Suppressor macrophage (primary cell): ENCODE data around the gene TGFBR3.
A peak's percentile ranks its signal among the peaks of the same experiment; 100 is the strongest.

ENCODE experiments used
- DNase-seq, 4 experiments: peaks; one replicate each; pipeline ENCODE4 v3.0.0-alpha.2; 2020 to 2022
- total RNA-seq, 17 experiments: gene quantifications; one replicate each; lab custom pipeline; 2026; ENCODE audit warnings: mixed read lengths in 6 of 17, inconsistent platforms in 3 of 17; lab: John Stamatoyannopoulos, UW

TGFBR3 gene
- 0.08 to 4.5 (median 0.54) reads per million in 17 experiments for total RNA-seq

DNA sequence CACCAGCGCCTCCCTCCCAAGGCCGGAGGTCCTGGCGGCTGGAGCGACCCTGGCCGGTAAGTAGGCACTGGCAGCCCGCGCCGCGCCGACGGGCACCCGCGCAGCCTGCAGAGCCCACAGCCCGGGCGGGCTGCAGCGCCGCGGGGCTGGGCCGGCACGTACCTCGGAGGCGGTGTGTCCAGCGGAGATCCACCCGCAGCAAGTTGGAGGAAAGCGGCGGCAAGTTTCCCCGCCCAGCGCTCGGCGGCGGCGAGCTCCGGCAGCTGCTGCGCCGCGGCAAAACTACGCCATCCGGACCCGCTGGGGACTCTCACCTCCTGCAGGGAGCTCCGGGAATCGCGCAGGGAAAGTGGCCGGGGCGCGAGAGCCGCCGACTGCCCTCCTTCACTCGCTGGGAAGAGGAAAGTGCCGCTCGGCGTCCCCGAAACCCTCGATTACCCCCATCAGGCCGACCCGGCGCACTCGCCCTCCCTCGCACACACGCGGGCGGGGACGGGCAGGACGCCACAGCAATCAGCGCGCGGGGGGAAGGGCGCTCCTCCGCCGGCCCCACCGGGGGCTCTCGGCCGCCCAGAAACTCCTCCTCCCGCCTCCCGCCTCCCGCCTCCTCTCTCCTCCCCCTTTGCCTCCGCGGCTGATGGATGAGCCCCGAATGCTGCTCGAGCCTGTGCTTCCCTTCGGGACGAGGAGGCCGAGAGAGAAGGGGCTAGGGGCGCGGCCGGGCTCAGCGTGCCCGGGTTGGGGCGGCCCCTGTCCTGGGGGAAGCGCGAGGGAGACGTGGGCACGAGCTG, at the start of gene TGFBR3:
Gene TGFBR3, minus strand, starts transcription at position 436 of the 791 bp plus-strand sequence. CDS start 24,620 bp downstream, outside the sequence.
- peak; percentile 46 to 75 (median 60) for DNase-seq

DNA sequence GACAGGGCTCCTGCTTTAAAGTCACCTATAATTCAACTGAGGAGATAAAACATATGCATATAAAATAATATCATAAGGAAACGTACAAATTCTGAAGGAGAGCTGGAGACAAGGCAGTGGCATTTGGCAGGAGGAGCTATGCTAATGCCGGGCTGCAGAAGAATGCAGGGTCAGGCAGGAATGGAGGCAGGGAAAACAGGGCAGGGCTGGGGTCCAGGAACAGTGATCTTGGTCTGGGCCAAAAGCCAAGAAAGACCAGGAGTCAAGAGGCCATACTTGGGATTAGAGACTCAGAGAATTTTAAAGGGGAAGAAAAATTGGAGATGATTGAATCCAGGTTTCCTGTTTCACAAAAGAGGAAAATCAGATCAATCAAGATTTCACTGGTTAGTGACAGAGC, 43.3 kb upstream of the TGFBR3 start:
- no peak for DNase-seq

DNA sequence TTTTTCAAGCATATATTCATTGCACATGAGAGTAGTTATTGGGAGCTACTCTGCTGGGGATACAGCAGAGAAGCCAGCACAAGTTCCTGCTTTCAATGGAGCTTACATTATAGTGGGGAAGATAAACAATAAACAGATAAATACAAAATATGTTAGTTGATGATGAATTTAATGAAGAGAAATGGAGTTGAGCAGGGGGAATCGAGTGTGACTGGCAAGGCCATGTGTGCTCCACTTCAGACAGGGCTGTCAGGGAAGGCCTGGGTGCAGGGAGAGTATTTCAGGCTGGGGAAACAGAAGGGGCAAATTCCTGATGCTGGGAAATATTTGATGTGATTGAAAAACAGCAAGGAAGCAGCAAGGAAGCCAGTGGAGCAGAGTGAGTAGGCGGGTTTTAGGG, 42.1 kb upstream of the TGFBR3 start:
- no peak for DNase-seq

DNA sequence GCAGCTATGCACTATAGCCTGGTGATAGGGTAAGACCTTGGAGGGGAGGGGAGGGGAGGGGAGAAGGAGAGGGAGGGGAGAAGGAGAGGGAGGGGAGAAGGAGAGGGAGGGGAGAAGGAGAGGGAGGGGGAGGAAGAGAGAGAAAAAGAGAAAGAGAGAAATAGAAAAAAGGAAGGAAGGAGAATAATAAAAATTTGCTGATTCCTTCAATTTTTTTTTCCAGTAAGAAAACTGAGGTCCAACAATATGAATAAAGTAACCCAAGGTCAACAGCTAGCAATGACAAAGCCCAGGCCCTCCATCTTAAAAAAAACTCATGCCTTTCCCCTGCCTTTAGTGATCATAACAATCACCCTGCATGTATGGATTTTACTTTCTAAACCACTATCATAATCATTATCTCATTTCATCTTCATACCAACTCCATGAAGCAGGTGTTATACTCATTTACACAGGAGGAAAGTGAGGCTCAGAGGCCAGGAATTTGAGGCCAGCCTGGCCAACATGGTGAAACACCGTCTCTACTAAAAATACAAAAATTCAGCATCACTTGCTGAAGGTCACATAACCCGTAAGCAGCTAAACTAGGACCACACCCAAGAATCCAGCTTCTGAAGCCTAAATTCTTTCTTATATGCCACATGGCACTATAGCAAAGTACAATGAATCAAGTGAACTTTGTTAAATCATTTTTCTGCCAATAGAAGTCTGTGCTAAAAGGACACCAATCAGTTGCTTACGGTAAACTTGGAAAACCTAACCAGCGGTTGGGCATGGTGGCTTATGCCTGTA, 39.9 kb upstream of the TGFBR3 start:
- DNase-seq = no peak

DNA sequence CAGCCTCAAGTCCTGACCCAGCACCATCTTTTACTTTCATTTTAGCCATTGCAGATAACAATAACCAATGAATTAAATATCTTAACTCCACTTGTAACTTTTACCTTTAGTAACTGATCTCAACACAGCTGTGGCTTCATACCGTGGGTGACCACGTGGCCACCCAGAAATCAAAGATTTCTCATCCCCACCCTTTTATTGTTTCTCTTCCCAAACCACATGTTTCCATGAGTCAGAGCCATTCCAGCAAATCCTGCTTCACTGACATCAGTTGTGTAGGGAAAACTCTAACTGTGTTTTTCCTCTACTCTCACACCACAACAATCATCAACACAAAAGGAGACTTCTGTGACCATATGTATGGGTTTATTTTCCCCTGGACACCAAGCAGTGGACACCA, 38.2 kb upstream of the TGFBR3 start:
- DNase-seq = no peak

DNA sequence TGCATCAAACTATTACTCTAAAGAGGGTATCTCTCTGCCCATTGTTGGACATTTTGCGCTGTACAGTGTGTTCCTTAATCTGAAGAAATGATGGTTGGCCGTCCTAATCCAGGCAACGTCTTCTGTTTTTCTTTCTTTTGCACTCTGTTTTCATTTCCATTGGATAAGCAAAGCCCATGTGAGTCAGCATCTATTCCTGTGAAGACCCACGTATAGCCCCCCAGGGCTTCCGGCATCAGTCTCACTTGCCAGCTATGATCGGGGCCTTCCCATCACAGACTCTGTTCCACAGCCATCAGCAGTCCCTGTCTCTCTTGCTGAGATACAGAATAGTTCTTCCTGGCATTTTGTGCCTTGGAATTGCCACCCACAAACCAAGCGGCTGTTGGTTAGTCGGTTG, 34.0 kb upstream of the TGFBR3 start:
- no peak for DNase-seq

DNA sequence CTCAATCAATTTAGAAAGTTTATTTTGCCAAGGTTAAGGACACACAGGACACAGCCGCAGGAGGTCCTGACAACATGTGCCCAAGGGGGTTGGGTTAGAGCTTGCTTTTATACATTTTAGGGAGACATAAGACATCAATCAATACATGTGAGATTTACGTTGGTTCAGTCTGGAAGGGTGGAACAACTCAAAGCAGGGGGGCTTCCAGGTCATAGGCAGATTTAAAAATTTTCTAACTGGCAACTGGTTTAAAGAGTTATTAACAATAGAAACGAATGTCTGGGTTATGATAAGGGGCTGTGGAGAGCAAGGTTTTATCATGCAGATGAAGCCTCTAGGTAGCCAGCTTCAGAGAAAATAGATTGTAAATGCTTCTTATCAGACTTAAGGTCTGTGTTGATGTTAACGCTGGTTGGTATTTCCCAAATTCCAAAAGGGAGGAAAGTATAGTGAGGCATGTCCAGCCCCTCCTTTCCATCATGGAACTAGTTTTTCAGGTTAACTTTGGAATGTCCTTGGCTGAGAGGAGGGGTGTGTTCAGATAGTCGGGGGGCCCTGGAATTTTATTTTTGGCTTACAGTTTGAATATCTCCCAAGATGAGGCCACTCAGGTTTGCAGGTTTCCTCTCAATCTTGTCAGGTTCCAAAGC, 31.0 kb upstream of the TGFBR3 start:
- no peak for DNase-seq

DNA sequence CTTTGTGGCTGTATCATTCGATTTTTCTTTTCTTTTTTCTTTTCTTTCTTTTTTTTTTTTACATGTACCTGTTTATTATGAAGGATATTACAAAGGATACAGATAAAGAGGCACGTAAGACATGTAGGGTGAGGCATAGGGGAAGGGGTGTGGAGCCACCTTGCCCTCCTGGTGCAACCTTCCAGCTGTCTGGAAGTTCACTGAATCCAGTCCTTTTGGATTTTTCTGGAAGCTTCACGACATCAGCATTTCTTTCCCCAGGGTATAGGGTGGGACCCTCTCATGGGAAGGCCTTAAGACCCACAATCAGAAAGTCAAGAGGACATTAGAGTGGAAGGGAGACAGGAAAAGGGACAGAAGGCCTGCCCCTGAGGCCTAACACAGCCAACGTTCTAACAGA, 30.1 kb upstream of the TGFBR3 start:
- no peak for DNase-seq

DNA sequence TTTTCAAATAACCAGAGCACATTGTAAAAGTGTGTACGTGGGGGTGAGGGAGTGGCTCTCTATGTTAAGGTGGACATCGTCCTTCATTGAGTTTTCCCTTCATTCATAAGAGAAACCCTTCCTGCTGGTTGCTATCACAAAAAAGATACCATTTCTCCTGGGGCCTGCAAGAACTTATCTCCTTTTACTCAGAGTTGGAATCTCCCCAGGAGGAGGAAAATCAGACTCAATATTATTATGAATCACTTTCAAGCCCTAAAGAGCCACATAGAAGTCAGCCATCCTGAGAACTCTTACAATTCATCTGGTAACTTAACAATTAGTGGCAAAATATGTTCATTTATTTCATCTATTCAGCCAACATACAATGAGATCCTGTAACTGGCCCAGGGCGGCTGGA, 27.1 kb upstream of the TGFBR3 start:
- no peak for DNase-seq

DNA sequence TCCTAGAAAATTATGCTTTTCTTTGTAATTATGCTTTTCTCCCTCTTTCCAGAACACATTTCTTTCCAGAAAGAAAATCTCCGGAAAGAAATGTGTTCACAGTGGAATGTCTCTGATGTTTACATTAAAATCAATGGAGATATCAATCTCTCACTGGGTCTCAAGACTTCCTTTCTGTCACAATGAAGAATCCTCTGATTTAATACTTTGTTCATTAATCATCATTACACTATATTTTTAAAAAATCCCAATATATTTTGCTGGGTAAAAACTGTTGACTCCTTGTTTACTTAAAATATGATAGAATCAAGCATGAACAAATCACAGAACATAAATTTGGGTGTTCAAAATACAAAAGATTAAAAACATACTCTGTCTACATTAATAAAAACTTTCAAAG, 26.3 kb upstream of the TGFBR3 start:
- DNase-seq = no peak

DNA sequence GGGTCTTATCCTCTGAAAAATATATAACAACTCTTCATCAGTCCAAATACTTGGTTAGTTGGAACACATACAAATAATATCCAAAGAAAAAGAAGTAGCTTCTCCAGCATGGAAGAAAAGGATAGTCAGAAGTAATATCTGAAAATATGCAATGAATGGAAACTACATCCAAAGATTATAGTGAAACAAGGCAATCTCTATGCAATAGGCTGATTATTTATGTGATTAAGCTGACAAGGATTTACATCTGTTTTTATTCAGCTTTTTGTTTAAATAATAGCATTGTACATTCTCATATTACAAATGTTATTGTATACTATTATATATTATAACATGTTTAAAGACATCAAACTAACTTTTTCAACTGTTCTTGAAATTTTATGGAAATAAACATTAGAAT, 15.3 kb upstream of the TGFBR3 start:
- DNase-seq = no peak

DNA sequence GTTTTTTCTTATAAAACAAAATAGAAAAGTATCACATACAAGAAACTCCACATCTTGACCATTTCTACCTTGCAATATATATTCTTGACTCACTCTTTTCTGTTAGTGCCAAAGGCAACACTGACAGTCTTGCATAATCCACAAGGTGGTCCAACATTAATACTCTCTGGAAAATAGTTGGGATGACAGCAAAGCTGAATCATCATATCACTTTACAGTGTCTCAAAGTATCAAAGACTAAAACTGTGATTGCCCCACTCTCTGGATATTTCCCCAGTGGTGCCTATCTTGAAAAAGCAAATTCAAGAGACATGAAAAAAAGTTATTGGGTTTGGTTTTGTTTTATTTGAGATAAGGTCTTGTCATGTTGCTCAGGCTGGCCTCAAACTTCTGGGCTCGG, 14.6 kb upstream of the TGFBR3 start:
- DNase-seq = no peak

DNA sequence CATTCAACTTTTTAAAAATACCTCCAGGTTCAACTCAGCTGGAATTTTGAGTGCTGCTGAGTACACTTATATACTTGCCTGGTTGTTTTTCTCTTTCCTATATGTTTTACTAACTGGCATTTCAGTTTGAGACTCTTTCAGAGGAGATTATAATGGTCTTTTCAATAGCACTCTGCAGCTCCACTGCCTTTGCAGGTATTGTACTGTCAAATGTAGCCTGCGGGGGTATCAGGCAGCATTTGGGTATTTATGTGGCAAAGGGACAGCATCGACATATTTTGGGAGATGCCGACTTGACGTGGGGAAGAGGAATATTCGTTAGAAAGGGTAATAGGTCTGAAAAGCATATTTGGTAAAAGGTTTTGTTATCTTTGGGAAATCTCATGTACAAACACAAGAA, 11.1 kb upstream of the TGFBR3 start:
- DNase-seq = no peak

DNA sequence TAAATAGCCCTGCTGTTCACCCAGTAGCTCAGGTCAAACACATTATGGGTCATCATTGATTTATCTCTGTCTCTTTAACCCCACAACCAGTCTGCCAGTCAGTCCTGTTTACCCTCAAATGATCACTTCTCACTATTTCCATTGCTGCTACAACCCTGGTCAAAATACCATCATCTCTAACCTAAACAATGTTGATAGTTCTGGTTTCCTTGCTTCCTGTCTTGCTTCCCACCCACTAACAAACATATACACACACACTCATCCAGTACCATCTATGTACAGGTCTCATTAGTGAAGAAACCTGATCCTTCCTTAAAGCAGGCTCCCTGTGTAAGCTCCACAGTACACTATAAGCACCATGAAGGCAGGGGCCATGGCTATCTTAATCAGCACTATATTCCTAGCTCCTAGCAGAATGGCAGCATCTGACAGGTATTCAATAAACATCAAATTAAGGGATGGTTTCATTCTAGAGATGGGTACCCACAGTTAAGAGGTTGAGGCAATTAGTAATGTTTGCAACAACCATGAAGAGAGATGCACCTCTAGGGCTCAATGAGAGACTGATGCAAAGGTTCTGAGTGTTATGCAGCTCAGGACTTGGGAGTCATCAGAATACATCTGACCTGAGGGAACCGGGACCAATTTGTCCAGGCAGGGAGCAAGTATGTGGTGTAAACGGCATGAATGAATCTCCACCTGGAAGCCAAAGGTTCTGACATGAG, 10.0 kb upstream of the TGFBR3 start:
- no peak for DNase-seq

DNA sequence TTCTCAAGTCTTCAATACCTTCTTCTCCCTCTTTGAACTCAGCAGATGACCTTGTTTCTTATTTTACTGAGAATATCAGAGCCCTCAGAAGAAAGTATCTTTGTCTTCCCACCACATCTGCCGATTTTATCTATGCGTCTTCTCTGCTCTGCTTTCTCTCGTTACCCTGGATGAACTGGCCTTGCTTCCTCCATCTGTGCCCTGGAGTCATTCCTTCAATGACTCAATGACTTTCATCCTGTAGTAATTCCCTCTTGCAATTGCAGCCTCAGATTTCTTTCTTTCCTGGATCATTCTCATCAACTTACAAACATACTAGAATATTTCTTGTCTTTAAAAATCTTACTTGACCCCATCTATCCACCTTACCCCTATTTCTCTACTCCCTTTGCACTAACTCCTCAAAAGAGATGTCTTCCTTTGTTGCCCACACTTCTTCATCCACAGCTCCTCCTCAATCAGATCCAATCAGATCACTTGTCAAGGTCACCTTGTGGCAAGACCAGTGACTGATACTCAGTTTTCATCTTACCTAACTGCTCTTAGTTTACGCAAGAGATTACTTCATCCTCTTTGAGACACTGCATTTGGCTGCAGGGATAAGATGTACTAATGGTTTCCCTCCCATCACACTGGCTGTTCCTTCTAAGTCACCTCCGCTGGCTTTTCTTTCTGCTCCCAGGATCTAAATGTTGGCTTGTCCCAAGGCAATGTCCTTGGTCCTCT, 8.2 kb upstream of the TGFBR3 start:
- no peak for DNase-seq

DNA sequence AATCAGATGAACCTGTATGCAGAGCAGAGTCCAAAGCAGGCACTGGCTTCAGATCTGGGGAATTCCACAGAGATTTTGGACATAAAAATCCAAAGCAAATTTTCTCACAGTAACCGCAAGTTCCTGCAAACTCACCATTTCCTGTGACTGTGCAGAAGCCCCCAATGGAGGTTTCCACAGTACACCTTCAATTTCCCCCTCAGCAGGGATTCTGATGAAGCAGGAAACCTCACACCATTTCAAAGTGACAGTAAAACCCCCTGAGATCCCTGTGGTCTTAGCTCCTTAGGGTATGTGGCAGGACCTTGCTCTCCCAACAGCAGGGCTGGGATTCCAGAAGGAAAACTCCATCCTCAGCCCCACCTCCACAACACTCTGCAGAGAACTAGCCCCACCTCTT, 6.0 kb upstream of the TGFBR3 start:
- no peak for DNase-seq

DNA sequence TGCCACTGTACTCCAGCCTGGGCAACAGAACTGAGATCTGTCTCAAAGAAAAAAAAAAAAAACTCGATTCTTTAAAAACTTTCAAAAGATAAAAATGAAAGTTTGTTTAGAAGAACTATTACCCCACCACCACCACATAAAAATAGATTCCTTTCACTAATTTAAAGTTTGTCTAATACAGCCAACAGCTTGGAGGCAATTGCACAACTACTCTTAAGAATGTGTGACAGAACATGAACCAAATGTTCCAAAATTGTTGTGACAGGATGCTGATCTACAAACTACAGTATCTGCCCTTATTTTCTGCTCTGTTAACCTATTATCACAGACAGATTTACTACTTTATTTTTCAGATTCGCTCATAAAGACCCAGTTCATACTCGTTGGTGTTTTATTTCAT, 5.5 kb upstream of the TGFBR3 start:
- DNase-seq = no peak

DNA sequence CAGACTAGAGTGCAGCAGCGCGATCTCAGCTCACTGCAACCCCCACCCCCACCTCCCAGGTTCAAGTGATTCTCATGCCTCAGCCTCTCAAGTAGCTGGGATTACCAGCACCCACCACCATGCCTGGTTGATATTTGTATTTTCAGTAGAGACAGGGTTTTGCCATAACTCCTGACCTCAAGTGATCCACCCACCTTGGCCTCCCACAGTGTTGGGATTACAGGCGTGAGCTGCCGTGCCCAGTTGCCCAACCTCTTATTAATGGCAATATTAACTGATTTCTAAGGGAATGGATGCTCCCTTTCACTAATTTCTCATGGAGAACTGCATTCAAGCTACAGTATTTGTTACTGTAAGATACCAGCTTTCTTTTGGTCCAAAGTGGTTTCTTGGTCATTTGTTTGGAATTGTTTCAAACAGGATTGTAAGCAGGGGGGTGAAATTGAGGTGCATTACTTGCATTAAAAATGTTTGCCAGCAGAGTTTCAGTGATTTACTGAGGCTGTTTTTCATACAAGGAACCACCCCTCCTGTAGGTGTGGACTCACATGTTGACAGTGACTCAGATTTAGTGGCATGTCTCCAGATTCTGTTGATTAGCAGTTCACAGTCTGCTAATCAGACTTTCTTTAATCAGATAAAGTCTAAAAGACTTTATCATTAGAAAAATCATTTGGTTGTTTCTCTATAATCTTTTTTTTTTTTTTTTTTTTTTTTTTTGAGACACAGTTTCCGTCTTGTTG, 3.9 kb upstream of the TGFBR3 start:
- peak in 1 of 4 experiments; percentile 8 for DNase-seq

DNA sequence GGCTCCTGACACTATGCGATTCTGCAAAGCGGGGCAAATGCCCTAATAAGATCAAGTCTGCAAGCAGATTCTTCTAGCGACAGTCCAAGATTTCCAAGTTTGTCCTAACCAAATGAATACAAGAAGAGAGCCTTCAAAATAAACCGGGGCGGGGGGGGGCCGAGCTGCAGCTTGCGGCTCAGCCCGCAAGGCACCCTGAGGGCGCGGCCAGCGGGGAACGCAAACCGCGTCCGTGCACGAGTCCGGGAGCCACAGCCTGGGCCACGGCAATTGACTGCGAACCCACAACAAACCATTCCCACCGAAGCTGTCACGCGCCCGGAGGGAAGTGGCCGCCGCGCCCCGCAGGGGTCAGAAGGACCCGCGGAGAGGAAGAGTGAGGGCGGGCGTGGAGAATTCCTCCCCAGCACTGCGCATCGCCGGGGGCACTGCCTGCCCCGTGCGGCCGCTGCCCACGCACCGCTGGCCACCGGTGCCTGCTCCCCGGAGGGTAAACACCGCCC, 687 bp downstream of the TGFBR3 start:
- peak; percentile 6 to 43 (median 32) for DNase-seq

DNA sequence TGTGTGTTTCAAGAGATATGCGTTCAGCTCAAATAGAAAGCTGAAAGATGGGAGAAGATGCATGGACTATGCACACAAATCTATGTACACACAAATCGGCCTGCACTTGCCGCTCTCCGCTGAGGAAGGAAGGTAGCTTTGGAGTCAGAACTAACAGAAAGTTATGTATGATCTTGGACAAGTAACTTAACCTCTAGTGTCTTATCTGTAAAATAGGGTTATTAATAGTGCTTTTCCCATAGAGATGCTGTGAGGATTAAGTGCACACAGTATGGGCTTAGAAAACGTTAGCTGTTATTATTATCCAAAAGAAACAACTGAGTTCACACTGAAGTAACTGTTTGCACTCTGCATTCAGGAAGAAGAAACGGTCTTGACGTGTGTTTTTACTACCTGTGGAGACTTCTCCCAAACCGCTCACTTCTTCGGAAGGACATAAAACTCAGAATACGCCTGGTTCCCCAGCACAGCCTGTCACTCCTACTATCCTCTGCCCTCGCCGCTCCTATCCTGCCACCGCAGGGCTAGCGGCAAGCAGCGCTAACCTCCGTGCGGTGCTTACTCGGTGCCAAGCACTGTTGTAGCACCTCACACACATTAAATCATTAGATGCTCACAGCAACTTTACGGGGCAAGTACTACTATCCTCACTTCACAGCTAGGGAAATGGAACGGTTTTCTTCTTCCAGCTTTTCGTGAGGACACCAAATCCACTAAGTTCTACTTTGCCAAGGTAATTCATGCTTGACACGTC, 1.3 kb downstream of the TGFBR3 start:
- peak in 3 of 4 experiments; percentile 1 to 18 (median 5) for DNase-seq
